Measurements from ENCODE around the gene MREG. TPM values are rescaled to one million over a fixed set of nuclear protein-coding genes. Genes with fewer than 3 reads are reported as not detected.
"Not testable (repeated sequence)": the region's sequence is repeated elsewhere in the genome, so short reads cannot be mapped to it uniquely, and the experiment has no call there.

MREG gene
- total RNA-seq, 2 experiments from 2014 or later: 10.9 to 12.1 TPM

DNA sequence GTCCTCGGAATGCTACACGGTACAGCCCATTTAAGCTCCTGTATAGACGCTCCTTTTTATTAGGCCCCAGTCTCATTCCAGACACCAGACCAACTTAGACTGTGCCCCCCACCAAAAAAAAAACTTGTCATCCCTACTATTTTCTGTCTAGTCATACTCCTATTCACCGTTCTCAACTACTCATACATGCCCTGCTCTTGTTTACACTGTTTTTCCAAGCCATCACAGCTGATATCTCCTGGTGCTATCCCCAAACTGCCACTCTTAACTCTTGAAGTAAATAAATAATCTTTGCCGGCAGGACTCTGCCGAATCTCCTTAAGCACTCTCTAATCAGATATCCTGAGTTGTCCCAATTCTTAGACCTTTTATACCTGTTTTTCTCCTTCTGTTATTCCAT lies 86.4 kb downstream of the MREG start:
- H3K9me3 Mint-ChIP-seq (ENCODE audit: insufficient read depth); CTCF ChIA-PET; POLR2A ChIA-PET; H3K4me1 Mint-ChIP-seq (ENCODE audit: low read depth); H3K4me3 Mint-ChIP-seq; DNase-seq; H3K27ac Mint-ChIP-seq; H3K27me3 Mint-ChIP-seq (ENCODE audit: low read depth); ATAC-seq; H3K36me3 Mint-ChIP-seq (ENCODE audit: low read depth): not testable (repeated sequence)

DNA sequence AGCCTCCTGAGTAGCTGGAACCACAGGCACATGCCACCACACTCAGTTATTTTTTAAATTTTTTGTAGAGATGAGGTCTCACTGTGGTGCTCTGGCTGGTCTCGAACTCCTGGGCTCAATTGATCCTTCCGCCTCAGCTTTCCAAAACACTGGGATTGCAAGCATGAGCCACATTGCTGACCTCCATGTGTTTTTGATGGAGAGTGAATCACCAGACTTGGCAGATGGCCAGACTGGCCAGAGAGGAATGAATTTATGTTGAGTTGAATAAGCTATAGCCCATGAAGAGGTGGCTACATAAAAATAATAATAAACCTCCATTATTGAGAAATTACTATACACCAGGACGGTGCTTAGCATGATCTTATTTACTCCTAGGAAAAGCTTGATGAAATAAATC lies 91.5 kb downstream of the MREG start:
- ATAC-seq (no peak), DNase-seq (no peak)
- H3K9me3 Mint-ChIP-seq (ENCODE audit: insufficient read depth): no peaks in the 10 kb centered on the region
- ChIA-PET CTCF (interaction anchor here (2.5 kb wide), 1 partner anchor 10 kb away, joined by 13 read pairs; no protein-coding TSS in a partner anchor), POLR2A (no interaction called here)
- H3K27me3 Mint-ChIP-seq (ENCODE audit: low read depth): peaks cover 4% of the 10 kb centered on the region
- peaks cover 2% of the 10 kb centered on the region for H3K4me1 Mint-ChIP-seq (ENCODE audit: low read depth)
- H3K4me3 Mint-ChIP-seq: no peak overlapping the region
- no peak overlapping the region for H3K27ac Mint-ChIP-seq
- H3K36me3 Mint-ChIP-seq (ENCODE audit: low read depth): no peaks in the 10 kb centered on the region

DNA sequence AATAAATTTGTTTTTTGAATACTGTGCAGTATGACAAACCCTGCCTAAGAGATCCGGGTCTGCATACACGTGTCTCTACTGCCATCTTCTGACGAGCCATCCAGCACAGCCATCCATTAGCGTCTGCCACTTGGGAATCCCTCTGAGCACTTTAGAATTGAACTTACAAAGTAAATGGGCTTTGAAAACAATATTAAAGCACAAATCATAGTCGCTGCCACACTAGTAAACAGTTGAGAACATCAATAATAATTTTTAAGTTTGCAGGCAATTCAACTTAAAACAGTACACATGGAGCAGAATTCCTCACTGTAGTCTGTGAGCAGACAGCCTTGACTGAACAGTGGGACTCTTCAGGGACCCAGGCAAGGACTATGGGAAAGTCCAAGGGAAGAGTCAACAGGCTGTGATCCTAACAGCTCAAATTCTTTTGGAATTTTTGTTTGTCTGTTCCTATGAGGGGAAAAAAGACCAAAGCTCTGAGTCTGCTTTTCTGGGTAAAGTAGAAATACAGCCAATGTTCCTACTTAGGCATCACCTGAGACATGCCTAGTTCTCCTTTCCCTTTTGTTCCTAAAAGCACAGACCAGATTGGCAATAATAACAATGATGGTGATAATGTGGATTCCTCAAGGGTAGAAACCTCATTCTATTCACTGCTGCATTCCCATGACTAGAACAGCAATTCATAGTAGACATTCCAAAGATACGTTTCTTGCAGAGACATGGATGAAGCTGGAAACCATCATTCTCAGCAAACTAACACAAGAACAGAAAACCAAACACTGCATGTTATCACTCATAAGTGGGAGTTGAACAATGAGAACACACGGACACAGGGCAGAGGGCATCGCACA lies 92.9 kb downstream of the MREG start:
- POLR2A ChIA-PET: no interaction called here

DNA sequence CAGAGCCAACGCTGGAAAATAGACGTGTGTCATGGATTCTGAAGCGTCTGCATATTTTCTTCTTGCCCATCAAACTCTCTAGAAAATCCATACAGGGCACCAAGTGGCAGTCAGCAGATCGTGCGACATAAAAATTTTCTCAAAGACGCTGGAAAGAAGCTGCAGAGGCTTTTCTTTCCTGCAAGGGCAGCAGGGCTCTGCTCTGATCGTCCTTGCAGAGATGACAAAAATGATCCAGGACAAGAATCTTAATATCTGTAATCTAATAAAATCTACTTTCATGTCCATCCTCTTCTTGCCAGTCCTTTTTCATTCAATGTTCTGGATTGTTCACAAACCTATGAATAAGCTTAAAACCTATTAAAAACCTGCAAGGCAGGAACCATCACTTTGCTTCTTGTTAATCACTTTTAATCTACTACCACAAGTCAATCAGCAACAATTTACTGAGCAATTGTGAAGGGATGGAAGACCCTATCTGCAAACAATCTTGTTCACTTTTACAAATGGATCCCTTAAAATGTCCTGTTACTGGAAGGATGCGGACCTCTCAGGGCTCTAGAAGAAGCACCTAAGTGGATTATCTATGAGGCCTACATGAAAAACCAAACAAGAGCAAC lies 93.6 kb downstream of the MREG start:
- H3K27ac Mint-ChIP-seq: no peak overlapping the region
- CTCF ChIA-PET: interaction anchor here (1.0 to 2.5 kb wide), 5 partner anchors 12 to 171 kb away, joined by 3 to 13 read pairs (median 3); no protein-coding TSS in a partner anchor
- no peak for DNase-seq
- H3K4me3 Mint-ChIP-seq: no peak overlapping the region
- ATAC-seq: no peak
- H3K27me3 Mint-ChIP-seq (ENCODE audit: low read depth): peaks cover 7% of the 10 kb centered on the region
- peaks cover 5% of the 10 kb centered on the region for H3K4me1 Mint-ChIP-seq (ENCODE audit: low read depth)
- H3K36me3 Mint-ChIP-seq (ENCODE audit: low read depth): no peaks in the 10 kb centered on the region
- H3K9me3 Mint-ChIP-seq (ENCODE audit: insufficient read depth): no peaks in the 10 kb centered on the region
- POLR2A ChIA-PET: no interaction called here

More for the DNA sequence above, 92.9 kb downstream of the MREG start:
- DNase-seq (peak; percentile 68), ATAC-seq (peak; percentile 86)
- H3K27me3 Mint-ChIP-seq (ENCODE audit: low read depth): peaks cover 5% of the 10 kb centered on the region
- H3K9me3 Mint-ChIP-seq (ENCODE audit: insufficient read depth): no peaks in the 10 kb centered on the region
- CTCF ChIA-PET: interaction anchor here (0.9 to 2.5 kb wide), 5 partner anchors 11 to 171 kb away, joined by 3 to 13 read pairs (median 3); no protein-coding TSS in a partner anchor
- H3K27ac Mint-ChIP-seq: no peak overlapping the region
- no peaks in the 10 kb centered on the region for H3K36me3 Mint-ChIP-seq (ENCODE audit: low read depth)
- peaks cover 5% of the 10 kb centered on the region for H3K4me1 Mint-ChIP-seq (ENCODE audit: low read depth)
- no peak overlapping the region for H3K4me3 Mint-ChIP-seq

DNA sequence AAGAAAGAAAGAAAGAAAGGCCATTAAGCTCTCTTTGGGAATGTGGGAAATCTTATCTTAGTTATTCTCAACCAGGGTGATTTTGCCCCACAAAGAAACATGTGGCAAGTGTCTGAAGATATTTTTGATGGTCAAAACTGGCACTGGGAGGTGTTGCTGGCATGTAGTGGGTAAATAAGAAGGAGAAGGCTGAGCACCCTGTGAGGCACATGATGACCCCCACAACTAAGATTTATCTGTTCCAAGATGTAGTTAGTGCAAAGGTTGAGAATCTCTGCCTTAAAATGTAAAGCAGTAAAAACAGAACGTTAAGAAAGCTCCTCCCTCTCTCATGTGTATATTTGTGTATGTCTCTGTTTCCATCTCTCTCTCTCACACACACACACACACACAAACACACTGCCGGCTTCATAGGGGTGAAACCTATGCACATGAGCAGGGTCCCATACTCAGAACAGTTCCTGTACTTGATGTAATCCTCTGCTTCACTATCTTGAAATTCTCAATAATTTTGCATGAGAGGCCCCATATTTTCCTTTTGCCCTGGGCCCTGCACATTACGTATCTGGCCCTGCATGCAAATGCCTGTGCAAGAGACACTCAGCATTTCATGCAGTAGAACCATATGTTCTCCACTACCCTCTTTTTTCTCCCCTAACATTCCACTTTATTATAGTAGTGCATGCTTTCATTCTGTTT lies 94.3 kb downstream of the MREG start:
- CTCF ChIA-PET: interaction anchor here (1.3 to 1.6 kb wide), 2 partner anchors 12 to 170 kb away, joined by 3 to 6 read pairs; no protein-coding TSS in a partner anchor
- no peaks in the 10 kb centered on the region for H3K9me3 Mint-ChIP-seq (ENCODE audit: insufficient read depth)
- H3K27ac Mint-ChIP-seq: no peak overlapping the region
- peaks cover 5% of the 10 kb centered on the region for H3K4me1 Mint-ChIP-seq (ENCODE audit: low read depth)
- no peak overlapping the region for H3K4me3 Mint-ChIP-seq
- DNase-seq (no peak), ATAC-seq (no peak)
- POLR2A ChIA-PET: no interaction called here
- peaks cover 13% of the 10 kb centered on the region for H3K27me3 Mint-ChIP-seq (ENCODE audit: low read depth)
- no peaks in the 10 kb centered on the region for H3K36me3 Mint-ChIP-seq (ENCODE audit: low read depth)

DNA sequence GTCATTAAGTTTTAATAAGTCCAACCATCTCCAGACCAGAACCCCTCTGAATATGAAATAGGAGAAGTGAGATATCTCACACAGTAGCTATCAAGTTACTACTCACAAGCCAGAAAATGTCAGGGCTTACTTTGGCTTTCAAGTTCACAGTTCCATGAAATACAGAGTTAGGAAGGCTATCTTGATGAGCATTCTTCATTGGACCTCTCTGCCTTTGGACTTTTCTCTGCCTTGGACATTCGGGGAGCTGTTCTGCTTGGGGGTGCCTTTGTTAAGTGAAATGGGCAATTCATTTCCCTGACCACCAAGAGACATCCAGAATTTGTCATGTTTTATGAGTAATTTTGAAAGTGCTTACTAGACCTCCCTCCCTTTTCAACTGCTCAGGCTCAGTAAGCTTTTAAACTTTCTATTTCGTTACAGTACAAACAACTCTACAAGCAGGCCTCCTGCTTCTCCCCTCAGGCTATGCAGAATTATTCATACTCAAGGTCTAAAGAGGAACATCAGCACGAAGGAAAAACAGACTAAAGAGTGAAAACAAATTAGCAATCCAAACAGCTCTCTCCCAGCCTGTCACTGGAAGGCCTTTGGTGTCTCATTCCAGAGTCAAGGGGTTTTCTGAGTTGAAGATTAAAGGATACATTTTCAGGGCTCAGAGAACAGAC lies 95.3 kb downstream of the MREG start:
- CTCF ChIA-PET: interaction anchor here (0.6 to 1.6 kb wide), 4 partner anchors 11 to 32 kb away, joined by 3 to 8 read pairs (median 4); no protein-coding TSS in a partner anchor

DNA sequence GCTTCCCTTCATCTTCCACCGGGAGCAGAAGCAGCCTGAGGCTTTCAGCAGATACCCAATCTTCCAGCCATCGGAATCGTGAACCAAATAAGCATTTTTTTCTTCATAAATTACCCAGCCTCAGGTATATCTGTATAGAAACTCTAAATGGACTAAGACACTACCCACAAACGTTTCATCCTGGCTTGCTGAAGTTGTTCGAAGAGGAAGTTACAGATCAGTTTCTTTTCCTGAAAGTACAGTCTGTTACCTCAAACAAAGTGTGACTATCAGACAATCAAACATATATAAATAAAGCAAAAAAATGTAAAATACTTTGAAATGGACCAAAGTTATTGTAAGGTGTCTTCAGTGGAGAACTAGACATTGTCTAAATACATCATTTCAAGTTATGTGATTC lies 97.9 kb downstream of the MREG start:
- ChIA-PET POLR2A (no interaction called here), CTCF (interaction anchor here (3.0 kb wide), 1 partner anchor 16 kb away, joined by 10 read pairs; no protein-coding TSS in a partner anchor)
- ATAC-seq (no peak), DNase-seq (no peak)
- H3K9me3 Mint-ChIP-seq (ENCODE audit: insufficient read depth): no peaks in the 10 kb centered on the region
- H3K4me3 Mint-ChIP-seq: no peak overlapping the region
- H3K27ac Mint-ChIP-seq: no peak overlapping the region
- no peaks in the 10 kb centered on the region for H3K36me3 Mint-ChIP-seq (ENCODE audit: low read depth)
- peaks cover 5% of the 10 kb centered on the region for H3K4me1 Mint-ChIP-seq (ENCODE audit: low read depth)
- peaks cover 24% of the 10 kb centered on the region for H3K27me3 Mint-ChIP-seq (ENCODE audit: low read depth)

More for the DNA sequence above, 95.3 kb downstream of the MREG start:
- Mint-ChIP-seq H3K9me3 (ENCODE audit: insufficient read depth) (no peaks in the 10 kb centered on the region), H3K4me3 (no peak overlapping the region), H3K27ac (no peak overlapping the region), H3K36me3 (ENCODE audit: low read depth) (no peaks in the 10 kb centered on the region), H3K27me3 (ENCODE audit: low read depth) (peaks cover 15% of the 10 kb centered on the region), H3K4me1 (ENCODE audit: low read depth) (peaks cover 5% of the 10 kb centered on the region)
- POLR2A ChIA-PET: no interaction called here
- DNase-seq (no peak), ATAC-seq (no peak)

DNA sequence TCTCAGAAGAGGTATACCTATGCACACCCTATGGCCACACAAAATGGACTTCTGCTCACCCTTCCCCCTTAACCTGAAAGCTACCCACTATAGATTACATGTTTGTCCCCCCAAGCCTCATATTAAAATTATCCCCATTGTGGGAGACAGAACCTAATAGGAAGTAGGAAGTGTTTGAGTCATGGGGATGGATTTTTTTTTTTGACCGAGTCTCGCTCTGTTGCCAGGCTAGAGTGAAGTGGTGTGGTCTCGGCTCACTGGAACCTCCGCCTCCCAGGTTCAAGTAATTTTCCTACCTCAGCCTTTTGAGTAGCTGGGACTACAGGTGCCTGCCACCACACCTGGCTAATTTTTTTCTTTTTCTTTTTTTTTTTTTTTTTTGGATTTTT lies 98.6 kb downstream of the MREG start:
- ATAC-seq: no peak
- no peak overlapping the region for H3K4me3 Mint-ChIP-seq
- DNase-seq: no peak
- H3K4me1 Mint-ChIP-seq (ENCODE audit: low read depth): peaks cover 5% of the 10 kb centered on the region
- H3K36me3 Mint-ChIP-seq (ENCODE audit: low read depth): no peaks in the 10 kb centered on the region
- CTCF ChIA-PET: interaction anchor here (3.0 kb wide), 1 partner anchor 17 kb away, joined by 10 read pairs; no protein-coding TSS in a partner anchor
- H3K9me3 Mint-ChIP-seq (ENCODE audit: insufficient read depth): no peaks in the 10 kb centered on the region
- peaks cover 25% of the 10 kb centered on the region for H3K27me3 Mint-ChIP-seq (ENCODE audit: low read depth)
- POLR2A ChIA-PET: no interaction called here
- H3K27ac Mint-ChIP-seq: no peak overlapping the region

DNA sequence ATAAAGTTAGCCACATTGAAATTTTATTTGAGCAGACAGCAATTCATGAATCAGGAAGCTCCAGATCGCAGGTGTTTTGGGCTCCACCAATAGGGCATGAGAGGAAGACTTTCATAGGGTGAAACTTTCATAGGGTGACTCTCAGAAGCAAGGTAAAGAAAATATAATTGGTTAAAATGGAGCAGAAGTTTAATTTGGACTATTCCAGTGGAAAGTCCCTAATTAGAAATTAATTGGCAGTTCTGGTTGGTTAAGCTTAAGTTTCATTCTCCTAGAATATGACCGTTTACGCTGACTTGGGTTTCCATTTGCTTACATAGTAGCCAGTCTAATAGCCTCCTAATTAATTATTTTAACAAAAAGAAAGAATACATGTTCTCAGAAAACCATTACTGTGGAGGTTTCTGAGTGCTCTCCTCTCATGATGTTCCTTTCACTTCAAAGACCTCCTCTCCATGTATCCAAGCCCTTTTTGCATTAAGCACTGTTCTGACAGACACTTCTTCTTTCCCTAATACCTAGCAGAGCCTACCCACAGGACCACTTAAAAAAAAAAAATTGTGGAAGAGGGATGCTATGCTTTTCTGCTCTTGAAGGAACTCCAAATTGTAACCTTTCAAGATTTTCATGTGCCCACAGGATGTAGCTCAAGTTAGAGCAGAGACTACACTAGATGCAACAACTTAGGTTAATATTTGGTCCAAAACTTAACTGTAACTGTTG lies 99.1 kb downstream of the MREG start:
- DNase-seq (no peak), ATAC-seq (no peak)
- Mint-ChIP-seq H3K9me3 (ENCODE audit: insufficient read depth) (no peaks in the 10 kb centered on the region), H3K27me3 (ENCODE audit: low read depth) (peaks cover 29% of the 10 kb centered on the region), H3K4me1 (ENCODE audit: low read depth) (peaks cover 5% of the 10 kb centered on the region), H3K4me3 (no peak overlapping the region), H3K36me3 (ENCODE audit: low read depth) (no peaks in the 10 kb centered on the region), H3K27ac (no peak overlapping the region)
- POLR2A ChIA-PET: no interaction called here
- CTCF ChIA-PET: interaction anchor here (0.8 to 3.0 kb wide), 3 partner anchors 17 to 460 kb away, joined by 3 to 10 read pairs (median 3); no protein-coding TSS in a partner anchor

DNA sequence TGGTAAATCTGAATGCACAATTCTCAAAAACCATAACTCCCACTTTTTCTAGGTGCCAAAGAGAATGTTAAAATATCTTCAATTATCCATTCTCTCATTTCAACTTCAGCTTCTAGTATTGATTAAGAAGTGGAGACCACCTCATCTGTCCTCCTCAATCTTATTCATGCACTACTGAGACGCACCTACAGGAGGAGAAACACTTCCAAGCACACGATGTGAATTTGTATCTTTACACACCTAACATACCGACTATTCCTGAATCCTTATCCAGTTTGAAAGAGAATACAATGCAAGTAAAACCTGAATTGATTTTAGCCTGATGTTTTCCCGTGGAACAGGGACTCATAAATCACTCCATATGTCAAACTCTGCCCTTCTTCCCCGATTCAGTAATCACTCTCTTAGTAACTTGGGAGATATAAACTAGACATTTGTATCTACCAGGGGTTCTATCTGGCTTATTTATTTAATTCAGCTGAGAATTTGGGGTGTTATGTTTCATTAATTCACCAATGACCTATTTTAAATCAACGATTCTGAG lies 101.0 kb downstream of the MREG start:
- ChIA-PET CTCF (interaction anchor here (1.2 kb wide), 1 partner anchor 18 kb away, joined by 3 read pairs; no protein-coding TSS in a partner anchor), POLR2A (no interaction called here)
- Mint-ChIP-seq H3K27ac (no peak overlapping the region), H3K9me3 (ENCODE audit: insufficient read depth) (no peaks in the 10 kb centered on the region), H3K36me3 (ENCODE audit: low read depth) (no peaks in the 10 kb centered on the region), H3K27me3 (ENCODE audit: low read depth) (peaks cover 33% of the 10 kb centered on the region), H3K4me1 (ENCODE audit: low read depth) (peaks cover 3% of the 10 kb centered on the region), H3K4me3 (no peak overlapping the region)
- DNase-seq: no peak
- ATAC-seq: no peak

Data from activated CD8-positive, alpha-beta T cell treated with anti-CD3 and anti-CD28 coated beads, Interleukin-2, amount 10 ng/mL, durations not matched to agents 7 days and 5 days (primary cell).